CD4-positive, alpha-beta T cell treated with Interleukin-6 for 4 hours (primary cell): ENCODE measurements around the gene RGS9BP.
"Not testable (repeated sequence)": the region's sequence is repeated elsewhere in the genome, so short reads cannot be mapped to it uniquely, and the experiment has no call there.

ENCODE experiments used
- DNase-seq: peaks from one replicate; pipeline ENCODE4 v3.0.0-alpha.2; 2020; ENCODE audit warnings: mixed read lengths

Gene RGS9BP

GRCh38 chr19:32700129-32700528 is 24.5 kb downstream of the RGS9BP start:
- DNase-seq, result not testable (repeated sequence)

DNA sequence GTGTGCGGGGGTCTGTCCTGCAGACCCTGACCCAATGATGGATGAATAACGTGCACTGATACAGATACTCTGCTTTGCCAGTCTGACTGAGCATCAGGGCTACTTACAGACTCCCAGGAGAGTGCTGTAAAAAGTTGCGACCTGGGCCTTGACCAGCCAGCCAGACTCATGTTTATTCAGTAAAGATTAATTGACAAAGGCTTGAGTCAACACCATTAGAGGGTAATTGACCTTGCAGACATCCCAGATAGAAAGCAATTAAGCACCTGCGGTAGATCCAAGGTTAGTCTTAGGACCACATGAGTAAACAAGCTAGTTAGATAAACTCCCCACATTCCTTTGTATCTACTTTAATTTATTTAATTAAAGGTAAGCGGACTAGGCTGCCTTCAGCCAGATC is 26.4 kb downstream of the RGS9BP start:
- DNase-seq, result no peak

- DNase-seq, result not testable (repeated sequence)
Observed at GRCh38 chr19:32704006-32704405, 28.4 kb downstream of the RGS9BP start.

DNA sequence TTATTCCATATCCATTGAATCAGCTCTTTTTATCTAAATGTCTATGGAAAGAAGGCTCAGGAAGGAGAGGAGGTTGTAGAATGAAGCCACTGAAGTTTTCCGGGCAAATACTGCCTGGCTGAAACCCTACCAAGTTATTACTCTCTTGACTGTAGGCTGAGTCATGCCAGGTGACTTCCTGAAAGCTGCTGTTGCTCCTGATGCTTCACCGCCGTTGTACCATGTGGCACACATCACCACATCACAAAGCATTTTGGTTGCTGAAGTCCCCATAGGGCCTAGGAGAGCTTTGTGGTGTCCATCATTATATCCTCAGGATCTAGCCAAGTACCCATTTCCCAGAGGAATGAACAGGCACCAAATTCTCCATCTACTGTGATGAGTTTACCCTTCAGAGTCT is 32.8 kb downstream of the RGS9BP start:
- peak; percentile 57 for DNase-seq

DNA sequence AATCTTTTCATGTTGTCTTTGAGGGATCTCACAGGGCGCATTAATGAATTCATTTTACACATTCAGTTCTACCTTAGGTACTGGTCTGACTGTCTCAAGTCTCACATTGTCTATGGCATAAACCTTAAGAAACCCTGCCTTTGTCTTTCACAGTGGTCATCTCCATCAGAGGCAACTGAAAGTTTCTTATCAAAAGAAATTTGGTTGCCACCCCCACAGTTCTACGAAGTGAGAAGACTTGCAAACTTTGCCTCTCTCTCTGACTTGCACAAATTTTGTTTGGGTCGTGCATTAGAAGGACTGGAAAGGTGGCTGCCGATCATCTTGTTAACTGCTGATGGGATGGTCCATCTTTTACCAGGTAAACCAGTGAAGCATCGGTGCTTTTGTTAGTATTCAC is 33.4 kb downstream of the RGS9BP start:
- DNase-seq, result no peak

GRCh38 chr19:32711747-32712146 is 36.1 kb downstream of the RGS9BP start:
- DNase-seq, result no peak

DNA sequence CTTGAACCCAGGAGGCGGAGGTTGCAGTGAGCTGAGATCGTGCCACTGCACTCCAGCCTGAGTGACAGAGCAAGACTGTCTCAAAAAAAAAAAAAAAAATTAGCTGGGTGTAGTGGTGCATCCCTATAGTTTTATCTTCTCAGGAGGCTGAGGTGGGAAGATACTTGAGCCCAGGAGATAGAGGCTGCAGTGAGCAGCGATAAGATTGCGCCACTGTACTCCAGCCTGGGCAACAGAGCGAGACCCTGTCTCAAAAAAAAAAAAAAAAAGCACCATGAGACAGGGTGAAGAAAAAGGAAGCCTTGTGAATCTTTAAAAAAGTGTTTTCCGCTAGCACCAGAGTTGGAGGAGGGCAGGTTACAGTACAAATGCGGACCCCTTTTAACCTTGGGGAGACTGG is 40.6 kb downstream of the RGS9BP start:
- DNase-seq, result not testable (repeated sequence)

DNA sequence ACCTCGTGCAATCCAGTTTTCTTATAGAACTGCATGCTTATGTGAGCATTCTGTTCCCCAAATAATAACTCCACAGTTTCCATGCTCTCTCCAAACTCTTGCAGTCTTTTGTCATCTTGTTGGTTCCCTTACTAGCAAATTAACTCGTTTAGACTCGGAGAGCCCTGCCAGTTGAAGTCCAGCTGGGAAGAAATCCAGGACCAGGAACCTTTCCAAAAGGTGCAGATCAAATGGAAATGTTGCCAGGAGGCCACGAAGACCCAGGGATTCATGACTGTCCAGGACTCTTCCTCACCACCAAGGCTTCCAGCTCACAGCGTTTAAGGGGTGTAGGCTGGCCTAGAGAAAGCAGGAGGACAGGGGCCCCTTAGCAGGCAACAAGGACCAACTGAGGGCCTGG is 41.8 kb downstream of the RGS9BP start:
- DNase-seq, result no peak

- no peak for DNase-seq
Observed at GRCh38 chr19:32718286-32718685, 42.6 kb downstream of the RGS9BP start.

GRCh38 chr19:32719611-32720059 is 44.0 kb downstream of the RGS9BP start, which contains the start of gene TDRD12:
Gene TDRD12, plus strand, starts transcription at chr19:32719767. Its CDS starts 306 bp downstream, at chr19:32720073.
- DNase-seq, result no peak

GRCh38 chr19:32720216-32720935 is 44.7 kb downstream of the RGS9BP start:
- DNase-seq, result no peak

- DNase-seq, result no peak
Observed at GRCh38 chr19:32720936-32721250, 45.2 kb downstream of the RGS9BP start.
